K562 (cell line): Measurements from ENCODE around the gene MAP1LC3A. TPM values are rescaled to one million over a fixed set of nuclear protein-coding genes. Genes with fewer than 3 reads are reported as not detected.

Source experiments
- CEBPB ChIP-seq: fragments of 450-650 bp; IDR thresholded peaks from 2 replicates; pipeline ENCODE4 v1.6.1; 2016; ENCODE audit warnings: missing genetic modification characterization, missing compliant biosample characterization
- E2F6 ChIP-seq, 2 experiments: IDR thresholded peaks; 2 replicates each; pipeline ENCODE4 v1.6.1; 2011; ENCODE audit warnings: borderline replicate concordance in 1 of 2, control low read depth in 1 of 2, low read depth in 1 of 2, low read length in 1 of 2, mild to moderate bottlenecking in 1 of 2, mixed read lengths in 1 of 2, moderate library complexity in 1 of 2; ENCODE audit not compliant: insufficient read depth in 1 of 2, insufficient read length in 1 of 2, poor library complexity in 1 of 2, severe bottlenecking in 1 of 2; ENCODE audit errors: extremely low read depth in 1 of 2
- E2F8 ChIP-seq: fragments of 450-650 bp; IDR thresholded peaks from 2 replicates; pipeline ENCODE4 v1.7.1; 2018; ENCODE audit warnings: mild to moderate bottlenecking, low read depth; ENCODE audit not compliant: partially characterized antibody
- HDAC8 ChIP-seq: fragments of 450-650 bp; IDR thresholded peaks from 2 replicates; pipeline ENCODE4 v1.6.1; 2016; ENCODE audit warnings: mild to moderate bottlenecking, missing genetic modification characterization, moderate library complexity, missing compliant biosample characterization
- HNRNPL ChIP-seq: fragments of 200-400 bp; formaldehyde crosslinking; IDR thresholded peaks from 2 replicates; pipeline ENCODE4 v1.6.1; 2017; ENCODE audit warnings: low read depth, mild to moderate bottlenecking, low read length
- MAFG ChIP-seq: fragments of 450-650 bp; conservative IDR thresholded peaks from 2 replicates; pipeline ENCODE4 v1.6.1; 2016; ENCODE audit warnings: missing genetic modification characterization, missing compliant biosample characterization
- MAFK ChIP-seq: IDR thresholded peaks from 2 replicates; pipeline ENCODE4 v1.6.1; 2011; ENCODE audit warnings: low read length, improper control_type of control experiment
- NEUROD1 ChIP-seq: fragments of 150-350 bp; IDR thresholded peaks from 2 replicates; pipeline ENCODE4 v1.6.1; 2014; ENCODE audit warnings: borderline replicate concordance, low read length, low read depth; ENCODE audit not compliant: partially characterized antibody
- RB1 ChIP-seq: fragments of 450-650 bp; IDR thresholded peaks from 2 replicates; pipeline ENCODE4 v1.6.1; 2017; ENCODE audit warnings: low read depth, mild to moderate bottlenecking
- RFX5 ChIP-seq: IDR thresholded peaks from 2 replicates; pipeline ENCODE4 v1.6.1; 2011; ENCODE audit warnings: low read depth, mild to moderate bottlenecking, improper control_type of control experiment, low read length
- SIRT6 ChIP-seq: IDR thresholded peaks from one replicate; pipeline ENCODE4 v1.6.1; 2012; ENCODE audit warnings: low read depth, mild to moderate bottlenecking, control low read depth, inconsistent platforms, low read length, moderate library complexity
- TAF1 ChIP-seq: IDR thresholded peaks from 2 replicates; pipeline ENCODE4 v1.6.1; 2011; ENCODE audit warnings: mild to moderate bottlenecking, low read length, moderate library complexity; ENCODE audit not compliant: insufficient read depth, control insufficient read depth, severe bottlenecking; ENCODE audit errors: extremely low read depth
- TCF15 ChIP-seq: fragments of 250-450 bp; sonication (Bioruptor Pico); IDR thresholded peaks from 2 replicates; pipeline ENCODE4 v1.8.0; 2022; ENCODE audit warnings: moderate library complexity, mild to moderate bottlenecking, inconsistent platforms
- YY1 ChIP-seq, 3 experiments: IDR thresholded peaks; 2 replicates each; pipeline ENCODE4 v1.6.1; 2011; ENCODE audit warnings: low read length in 2 of 3, mild to moderate bottlenecking in 2 of 3, moderate library complexity in 2 of 3, borderline replicate concordance in 1 of 3, control low read depth in 1 of 3, low read depth in 1 of 3; ENCODE audit not compliant: insufficient read depth in 3 of 3, insufficient replicate concordance in 2 of 3, control insufficient read depth in 1 of 3, insufficient read length in 1 of 3; ENCODE audit errors: extremely low read depth in 1 of 3
- ZNF431 ChIP-seq: sonication (generic); formaldehyde crosslinking; IDR thresholded peaks from 2 replicates; pipeline ENCODE4 v1.8.0; 2022; ENCODE audit warnings: mild to moderate bottlenecking, missing genetic modification reagents
- ZNF699 ChIP-seq: fragments of 250-450 bp; sonication (Bioruptor Pico); IDR thresholded peaks from 2 replicates; pipeline ENCODE4 v1.8.0; 2021; ENCODE audit warnings: mild to moderate bottlenecking, moderate library complexity; ENCODE audit not compliant: insufficient replicate concordance
- polyA plus RNA-seq, 8 experiments: library from polyadenylated mRNA; depleted of rRNA in 4 of 8; stranded (reverse) in 5 of 8; unstranded in 3 of 8; fragments of >200 nt; fragmentation: Nextera tagmentation in 2 of 8; fragmentation: Illumina TruSeq in 1 of 8; extraction: Ambion mirVana in 2 of 8; extraction: Trizol in 1 of 8; gene quantifications; 2 replicates each; pipeline versions ENCODE4 v1.2.1 to v1.2.3, GENCODE V29; 2011 to 2014; ENCODE audit warnings: inconsistent platforms in 1 of 8, missing spikeins in 1 of 8
- total RNA-seq, 7 experiments: library from RNA; depleted of rRNA in 6 of 7; stranded (reverse); fragments of >200 nt in 6 of 7; fragmentation: Illumina TruSeq in 2 of 7; extraction: Trizol in 2 of 7; gene quantifications; 2 replicates each; pipeline versions ENCODE4 v1.2.1 to v1.2.3, GENCODE V29; 2011 to 2021; ENCODE audit warnings: low replicate concordance in 1 of 7
- TF ChIP-seq, protein P1 (sequence below): IDR thresholded peaks from 3 replicates; pipeline ENCODE4 v1.6.1; 2011; ENCODE audit warnings: borderline replicate concordance, mild to moderate bottlenecking, moderate library complexity; ENCODE audit not compliant: insufficient read length; ENCODE audit errors: extremely low read depth

Gene MAP1LC3A
- total and polyA plus RNA-seq, 9 of the 15 experiments (the other 6 are each of a cell fraction or from before 2014, with no cell fraction given): 0.27 to 0.38 TPM; not detected in 7

GRCh38 chr20:34522969-34523871 lies 35.3 kb upstream of the MAP1LC3A start (continued):
- no peak for TF ChIP-seq TAF1
- no peak for TF ChIP-seq MAFK
- 0 out of 2 replicates have a peak, but pooled peaks have one; percentile 32 for TF ChIP-seq ZNF431 (CRISPR knock-in tag)
- TF ChIP-seq, protein P1, sequence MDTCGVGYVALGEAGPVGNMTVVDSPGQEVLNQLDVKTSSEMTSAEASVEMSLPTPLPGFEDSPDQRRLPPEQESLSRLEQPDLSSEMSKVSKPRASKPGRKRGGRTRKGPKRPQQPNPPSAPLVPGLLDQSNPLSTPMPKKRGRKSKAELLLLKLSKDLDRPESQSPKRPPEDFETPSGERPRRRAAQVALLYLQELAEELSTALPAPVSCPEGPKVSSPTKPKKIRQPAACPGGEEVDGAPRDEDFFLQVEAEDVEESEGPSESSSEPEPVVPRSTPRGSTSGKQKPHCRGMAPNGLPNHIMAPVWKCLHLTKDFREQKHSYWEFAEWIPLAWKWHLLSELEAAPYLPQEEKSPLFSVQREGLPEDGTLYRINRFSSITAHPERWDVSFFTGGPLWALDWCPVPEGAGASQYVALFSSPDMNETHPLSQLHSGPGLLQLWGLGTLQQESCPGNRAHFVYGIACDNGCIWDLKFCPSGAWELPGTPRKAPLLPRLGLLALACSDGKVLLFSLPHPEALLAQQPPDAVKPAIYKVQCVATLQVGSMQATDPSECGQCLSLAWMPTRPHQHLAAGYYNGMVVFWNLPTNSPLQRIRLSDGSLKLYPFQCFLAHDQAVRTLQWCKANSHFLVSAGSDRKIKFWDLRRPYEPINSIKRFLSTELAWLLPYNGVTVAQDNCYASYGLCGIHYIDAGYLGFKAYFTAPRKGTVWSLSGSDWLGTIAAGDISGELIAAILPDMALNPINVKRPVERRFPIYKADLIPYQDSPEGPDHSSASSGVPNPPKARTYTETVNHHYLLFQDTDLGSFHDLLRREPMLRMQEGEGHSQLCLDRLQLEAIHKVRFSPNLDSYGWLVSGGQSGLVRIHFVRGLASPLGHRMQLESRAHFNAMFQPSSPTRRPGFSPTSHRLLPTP: no peak
- TF ChIP-seq ZNF699: no peak
- peak in 1 of 2 experiments; percentile 23 for TF ChIP-seq E2F6 (IDR thresholded peaks at IDR 0.05; ENCODE audit: borderline replicate concordance in 1 of 2, extremely low read depth in 1 of 2, insufficient read depth in 1 of 2, insufficient read length in 1 of 2, low read depth in 1 of 2, low read length in 1 of 2, poor library complexity in 1 of 2, severe bottlenecking in 1 of 2)
- no peak for TF ChIP-seq RFX5
- TF ChIP-seq YY1 (IDR thresholded peaks at IDR 0.05; ENCODE audit: borderline replicate concordance in 1 of 3, control insufficient read depth in 1 of 3, extremely low read depth in 1 of 3, insufficient read depth in 3 of 3, insufficient read length in 1 of 3, insufficient replicate concordance in 2 of 3, low read depth in 1 of 3, low read length in 2 of 3): peak in 1 of 3 experiments; percentile 13
- TF ChIP-seq MAFG: no peak
- no peak for TF ChIP-seq HDAC8 (tag)
- no peak for TF ChIP-seq TCF15
- no peak for TF ChIP-seq HNRNPL
- TF ChIP-seq E2F8: no peak
- TF ChIP-seq SIRT6: no peak
- TF ChIP-seq NEUROD1: peak; percentile 29
- no peak for TF ChIP-seq CEBPB (tag)
- TF ChIP-seq RB1: peak; percentile 13; the same call in 1 of the 2 replicates
